H9 (cell line): ENCODE results near the gene EBNA1BP2. TPM values are rescaled to one million over a fixed set of nuclear protein-coding genes. Genes with fewer than 3 reads are reported as not detected.

Source experiments
- DNase-seq: peaks from one replicate; pipeline ENCODE4 v3.0.0-alpha.2; 2017
- H2AFZ ChIP-seq: one replicate; pipeline ENCODE4 v1.6.1; 2013; ENCODE audit warnings: mild to moderate bottlenecking, low read length, control low read depth, moderate library complexity
- H2AK5ac ChIP-seq: 2 replicates; pipeline ENCODE4 v1.6.1; 2013; ENCODE audit warnings: low read length, control low read depth, mixed read lengths; ENCODE audit not compliant: insufficient read length
- H2BK120ac ChIP-seq: one replicate; pipeline ENCODE4 v1.6.1; 2013; ENCODE audit warnings: low read depth, mild to moderate bottlenecking, low read length, control low read depth, inconsistent platforms; ENCODE audit not compliant: poor library complexity, severe bottlenecking
- H2BK12ac ChIP-seq: 2 replicates; pipeline ENCODE4 v1.6.1; 2013; ENCODE audit warnings: low read length, control low read depth, mixed read lengths, low read depth; ENCODE audit not compliant: insufficient read length
- H2BK15ac ChIP-seq: 2 replicates; pipeline ENCODE4 v1.6.1; 2013; ENCODE audit warnings: low read depth, low read length, control low read depth
- H2BK20ac ChIP-seq: one replicate; pipeline ENCODE4 v1.6.1; 2013; ENCODE audit warnings: low read depth, mild to moderate bottlenecking, low read length, control low read depth, inconsistent platforms; ENCODE audit not compliant: poor library complexity, severe bottlenecking
- H2BK5ac ChIP-seq: 2 replicates; pipeline ENCODE4 v1.6.1; 2013; ENCODE audit warnings: low read length, control low read depth, mixed read lengths; ENCODE audit not compliant: insufficient read length
- H3K14ac ChIP-seq: 2 replicates; pipeline ENCODE4 v1.6.1; 2013; ENCODE audit warnings: low read length, control low read depth; ENCODE audit not compliant: insufficient read depth
- H3K18ac ChIP-seq: 2 replicates; pipeline ENCODE4 v1.6.1; 2013; ENCODE audit warnings: low read depth, mild to moderate bottlenecking, mixed read lengths, low read length, control low read depth; ENCODE audit not compliant: insufficient read length
- H3K23ac ChIP-seq: 2 replicates; pipeline ENCODE4 v1.6.1; 2013; ENCODE audit warnings: low read length, control low read depth, mixed read lengths, low read depth; ENCODE audit not compliant: insufficient read length
- H3K23me2 ChIP-seq: 2 replicates; pipeline ENCODE4 v1.6.1; 2013; ENCODE audit warnings: low read depth, mild to moderate bottlenecking, mixed read lengths, low read length, control low read depth; ENCODE audit not compliant: insufficient read length, poor library complexity, severe bottlenecking
- H3K27ac ChIP-seq: 2 replicates; pipeline ENCODE4 v1.5.1; 2013; ENCODE audit warnings: low read length, control low read depth, mixed read lengths, low read depth; ENCODE audit not compliant: insufficient read length
- H3K27me3 ChIP-seq: 2 replicates; pipeline ENCODE4 v1.6.1; 2013; ENCODE audit warnings: low read length, control low read depth, inconsistent platforms; ENCODE audit not compliant: insufficient read depth
- H3K4ac ChIP-seq: 2 replicates; pipeline ENCODE4 v1.6.1; 2013; ENCODE audit warnings: low read depth, mild to moderate bottlenecking, control low read depth, inconsistent platforms, low read length, moderate library complexity
- H3K4me1 ChIP-seq: 2 replicates; pipeline ENCODE4 v1.6.1; 2013; ENCODE audit warnings: low read length, control low read depth, inconsistent platforms; ENCODE audit not compliant: insufficient read depth
- H3K4me2 ChIP-seq: 2 replicates; pipeline ENCODE4 v1.6.1; 2013; ENCODE audit warnings: low read length, control low read depth, mixed read lengths; ENCODE audit not compliant: insufficient read length, insufficient read depth
- H3K56ac ChIP-seq: 2 replicates; pipeline ENCODE4 v1.6.1; 2013; ENCODE audit warnings: low read depth, mild to moderate bottlenecking, mixed read lengths, low read length, control low read depth; ENCODE audit not compliant: insufficient read length
- H3K79me1 ChIP-seq: 2 replicates; pipeline ENCODE4 v1.6.1; 2013; ENCODE audit warnings: low read depth, mild to moderate bottlenecking, moderate library complexity, low read length, control low read depth, inconsistent platforms; ENCODE audit not compliant: insufficient read depth, poor library complexity, severe bottlenecking
- H3K79me2 ChIP-seq: 2 replicates; pipeline ENCODE4 v1.6.1; 2013; ENCODE audit warnings: low read length, control low read depth, inconsistent platforms; ENCODE audit not compliant: insufficient read depth
- H3K9ac ChIP-seq: 2 replicates; pipeline ENCODE4 v1.6.1; 2013; ENCODE audit warnings: low read length, control low read depth, mixed read lengths; ENCODE audit not compliant: insufficient read length; ENCODE audit errors: extremely low read depth
- H3K9me3 ChIP-seq: one replicate; pipeline ENCODE4 v1.6.1; 2013; ENCODE audit warnings: low read depth, low read length, inconsistent platforms; ENCODE audit not compliant: control insufficient read depth
- H3T11ph ChIP-seq: one replicate; pipeline ENCODE4 v1.6.1; 2013; ENCODE audit warnings: mild to moderate bottlenecking, low read length, control low read depth, inconsistent platforms
- H4K20me1 ChIP-seq: one replicate; pipeline ENCODE4 v1.6.1; 2013; ENCODE audit not compliant: control insufficient read depth, insufficient read length, insufficient read depth
- H4K5ac ChIP-seq: 2 replicates; pipeline ENCODE4 v1.6.1; 2013; ENCODE audit warnings: low read depth, mild to moderate bottlenecking, mixed read lengths, low read length, control low read depth; ENCODE audit not compliant: insufficient read length
- H4K8ac ChIP-seq: replicated peaks from 2 replicates; pipeline ENCODE4 v1.6.1; 2013; ENCODE audit warnings: low read length, control low read depth, mixed read lengths, low read depth; ENCODE audit not compliant: insufficient read length
- H4K91ac ChIP-seq: 2 replicates; pipeline ENCODE4 v1.6.1; 2013; ENCODE audit warnings: low read depth, mild to moderate bottlenecking, moderate library complexity, mixed read lengths, low read length, control low read depth; ENCODE audit not compliant: insufficient read length
- H3K27ac Mint-ChIP-seq, 3 experiments: 2 replicates in 2 of 3; 3 replicates in 1 of 3; pipeline ENCODE4 v1.8.0; 2020 to 2021; ENCODE audit warnings: mixed read lengths in 3 of 3, mild to moderate bottlenecking in 1 of 3, moderate library complexity in 1 of 3
- H3K27me3 Mint-ChIP-seq: 2 replicates; pipeline ENCODE4 v1.8.0; 2021; ENCODE audit warnings: low read depth, mild to moderate bottlenecking, moderate library complexity, mixed read lengths
- H3K36me3 Mint-ChIP-seq, 3 experiments: 2 replicates in 2 of 3; 3 replicates in 1 of 3; pipeline ENCODE4 v1.8.0; 2020 to 2021; ENCODE audit warnings: low read depth in 3 of 3, mixed read lengths in 3 of 3; ENCODE audit not compliant: insufficient read depth in 1 of 3
- H3K4me1 Mint-ChIP-seq, 2 experiments: 2 replicates each; pipeline ENCODE4 v1.8.0; 2020; ENCODE audit warnings: mixed read lengths in 2 of 2
- H3K4me3 Mint-ChIP-seq, 2 experiments: 2 replicates in 1 of 2; 3 replicates in 1 of 2; pipeline ENCODE4 v1.8.0; 2020 to 2021; ENCODE audit warnings: mild to moderate bottlenecking in 2 of 2, mixed read lengths in 2 of 2, moderate library complexity in 1 of 2
- H3K9me3 Mint-ChIP-seq, 2 experiments: 2 replicates in 1 of 2; 3 replicates in 1 of 2; pipeline ENCODE4 v1.8.0; 2020; ENCODE audit warnings: mild to moderate bottlenecking in 2 of 2, mixed read lengths in 2 of 2, moderate library complexity in 1 of 2
- WGBS: extraction: QIAGEN DNeasy Blood & Tissue Kit; methylation state at CpG from one replicate; pipeline ENCODE4 v1.1.7; 2013; ENCODE audit warnings: missing lambda C conversion rate, low lambda C conversion rate, mixed read lengths; ENCODE audit not compliant: insufficient read length; ENCODE audit errors: extremely low coverage; 5-methylcytosine and 5-hydroxymethylcytosine counted together
- total RNA-seq: library from RNA; stranded (reverse); gene quantifications from 2 replicates; pipeline ENCODE4 v1.2.1, GENCODE V29; 2021
- TF ChIP-seq, protein P1 (sequence below): fragments of 200-600 bp; sonication (generic); conservative IDR thresholded peaks from 3 replicates; pipeline ENCODE4 v1.8.0; 2021; ENCODE audit warnings: antibody characterized with exemption, mild to moderate bottlenecking

The EBNA1BP2 gene
- total RNA-seq, 1 experiment from 2014 or later = 84.7 TPM

DNA sequence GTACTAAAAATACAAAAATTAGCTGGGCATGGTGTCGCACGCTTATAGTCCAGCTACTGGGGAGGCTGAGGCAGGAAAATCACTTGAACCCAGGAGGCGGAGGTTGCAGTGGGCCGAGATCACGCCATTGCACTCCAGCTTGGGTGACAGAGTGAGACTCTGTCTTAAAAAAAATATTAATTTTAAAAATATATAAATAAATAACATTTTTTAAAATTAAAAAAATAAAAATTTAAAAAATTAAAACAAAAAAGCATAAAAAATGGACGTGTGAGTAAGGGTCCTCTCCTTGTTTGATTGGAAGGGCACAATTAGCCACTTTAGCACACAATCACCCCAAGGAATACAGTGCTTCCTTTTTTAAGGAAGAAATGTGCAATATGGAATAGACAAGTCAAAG is 18.6 kb downstream of the EBNA1BP2 start:
- H2BK5ac ChIP-seq = no peak overlapping the region
- no peak for DNase-seq
- no peak overlapping the region for H3K23ac ChIP-seq
- no peak overlapping the region for H3T11ph ChIP-seq
- H3K14ac ChIP-seq = no peak overlapping the region
- H3K4me1 ChIP-seq = peaks cover under 1% of the 10 kb centered on the region; the same call in 1 of the 2 replicates
- H3K36me3 Mint-ChIP-seq = no peaks in the 10 kb centered on the region
- H3K27me3 ChIP-seq = no peaks in the 10 kb centered on the region
- no peaks in the 10 kb centered on the region for H3K9me3 ChIP-seq
- H3K4me1 Mint-ChIP-seq = peaks cover 12 to 13% of the 10 kb centered on the region in 2 experiments
- H3K4me2 ChIP-seq = no peak overlapping the region
- no peak overlapping the region for H2AK5ac ChIP-seq
- H3K27me3 Mint-ChIP-seq = peaks cover 7% of the 10 kb centered on the region
- H3K9me3 Mint-ChIP-seq = no peaks in the 10 kb centered on the region; a peak in 2 of 5 replicates
- no peak overlapping the region for H2BK20ac ChIP-seq
- H3K4ac ChIP-seq = no peak overlapping the region
- H4K91ac ChIP-seq = no peak overlapping the region
- TF ChIP-seq, protein P1, sequence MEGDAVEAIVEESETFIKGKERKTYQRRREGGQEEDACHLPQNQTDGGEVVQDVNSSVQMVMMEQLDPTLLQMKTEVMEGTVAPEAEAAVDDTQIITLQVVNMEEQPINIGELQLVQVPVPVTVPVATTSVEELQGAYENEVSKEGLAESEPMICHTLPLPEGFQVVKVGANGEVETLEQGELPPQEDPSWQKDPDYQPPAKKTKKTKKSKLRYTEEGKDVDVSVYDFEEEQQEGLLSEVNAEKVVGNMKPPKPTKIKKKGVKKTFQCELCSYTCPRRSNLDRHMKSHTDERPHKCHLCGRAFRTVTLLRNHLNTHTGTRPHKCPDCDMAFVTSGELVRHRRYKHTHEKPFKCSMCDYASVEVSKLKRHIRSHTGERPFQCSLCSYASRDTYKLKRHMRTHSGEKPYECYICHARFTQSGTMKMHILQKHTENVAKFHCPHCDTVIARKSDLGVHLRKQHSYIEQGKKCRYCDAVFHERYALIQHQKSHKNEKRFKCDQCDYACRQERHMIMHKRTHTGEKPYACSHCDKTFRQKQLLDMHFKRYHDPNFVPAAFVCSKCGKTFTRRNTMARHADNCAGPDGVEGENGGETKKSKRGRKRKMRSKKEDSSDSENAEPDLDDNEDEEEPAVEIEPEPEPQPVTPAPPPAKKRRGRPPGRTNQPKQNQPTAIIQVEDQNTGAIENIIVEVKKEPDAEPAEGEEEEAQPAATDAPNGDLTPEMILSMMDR = no peak
- no peak overlapping the region for H3K4me3 Mint-ChIP-seq
- no peaks in the 10 kb centered on the region for H3K23me2 ChIP-seq
- H3K18ac ChIP-seq = no peak overlapping the region
- H4K8ac ChIP-seq = no peak overlapping the region
- H4K5ac ChIP-seq = no peak overlapping the region
- no peaks in the 10 kb centered on the region for H3K79me1 ChIP-seq
- H3K9ac ChIP-seq = no peak overlapping the region
- no peak overlapping the region for H2BK120ac ChIP-seq
- H2BK12ac ChIP-seq = no peak overlapping the region
- no CpG with 5 or more reads among the region's 6 CpGs for WGBS
- no peak overlapping the region for H2BK15ac ChIP-seq
- no peak overlapping the region for H3K56ac ChIP-seq
- no peak overlapping the region for H3K27ac Mint-ChIP-seq
- no peak overlapping the region for H2AFZ ChIP-seq
- no peak overlapping the region for H3K27ac ChIP-seq
- H3K79me2 ChIP-seq = no peaks in the 10 kb centered on the region
- H4K20me1 ChIP-seq = no peaks in the 10 kb centered on the region
